H1 (cell line): Measurements from ENCODE around the gene CGB3. TPM values are rescaled to one million over a fixed set of nuclear protein-coding genes. Genes with fewer than 3 reads are reported as not detected.

Experiments
- CTCF ChIA-PET: fragments of 300-600 bp; sonication (Branson Sonifier 250); formaldehyde crosslinking; loops from one replicate; lab custom pipeline; 2021; ENCODE audit not compliant: partially characterized antibody; lab: Charles Lee
- POLR2A ChIA-PET: fragments of 300-600 bp; sonication (Branson Sonifier 250); formaldehyde crosslinking; loops from one replicate; lab custom pipeline; 2021; ENCODE audit warnings: inconsistent platforms; ENCODE audit not compliant: partially characterized antibody; lab: Charles Lee
- DNase-seq, 2 experiments: peaks; one replicate each; pipeline versions ENCODE4 v3.0.0 to v3.0.0-alpha.2; 2010 to 2022; ENCODE audit warnings: low spot score in 2 of 2, low read depth in 1 of 2, mixed read lengths in 1 of 2
- FAIRE-seq: peaks from 2 replicates; lab custom pipeline; 2011; peaks lifted over from hg19 to GRCh38; lab: Jason Lieb, UNC
- H2AFZ ChIP-seq: 2 replicates; pipeline ENCODE4 v1.8.1; 2012; ENCODE audit warnings: low read length, inconsistent platforms
- H2AK5ac ChIP-seq: 2 replicates; pipeline ENCODE4 v1.6.1; 2013; ENCODE audit warnings: low read depth, low read length
- H2BK120ac ChIP-seq: replicated peaks from 2 replicates; pipeline ENCODE3; 2013; ENCODE audit warnings: low read depth, low read length, inconsistent platforms
- H2BK12ac ChIP-seq: 2 replicates; pipeline ENCODE4 v1.6.1; 2013; ENCODE audit warnings: low read depth, low read length
- H2BK15ac ChIP-seq: 2 replicates; pipeline ENCODE4 v1.6.1; 2013; ENCODE audit warnings: low read length
- H2BK20ac ChIP-seq: 2 replicates; pipeline ENCODE4 v1.6.1; 2013; ENCODE audit warnings: low read length
- H2BK5ac ChIP-seq: 2 replicates; pipeline ENCODE4 v1.6.1; 2013; ENCODE audit warnings: low read depth, low read length
- H3K14ac ChIP-seq: 2 replicates; pipeline ENCODE4 v1.6.1; 2013; ENCODE audit warnings: inconsistent platforms; ENCODE audit not compliant: insufficient read length
- H3K18ac ChIP-seq: 2 replicates; pipeline ENCODE4 v1.6.1; 2013; ENCODE audit warnings: low read length; ENCODE audit errors: extremely low read depth
- H3K23ac ChIP-seq: 2 replicates; pipeline ENCODE4 v1.6.1; 2013; ENCODE audit warnings: inconsistent platforms; ENCODE audit not compliant: insufficient read length
- H3K23me2 ChIP-seq: 2 replicates; pipeline ENCODE4 v1.6.1; 2013; ENCODE audit warnings: low read depth, low read length
- H3K27ac ChIP-seq: 2 replicates; pipeline ENCODE4 v1.6.1; 2011; ENCODE audit warnings: low read depth, low read length, inconsistent platforms
- H3K27me3 ChIP-seq, 4 experiments: replicated peaks in 1 of 4; 1 replicate in 1 of 4; 2 replicates in 3 of 4; pipeline versions ENCODE4 v1.6.1 to v1.8.1; 2011 to 2013; ENCODE audit warnings: low read length in 3 of 4, mild to moderate bottlenecking in 3 of 4, inconsistent platforms in 2 of 4, mixed read lengths in 2 of 4, moderate library complexity in 1 of 4; ENCODE audit not compliant: control insufficient read depth in 3 of 4, insufficient read depth in 3 of 4; ENCODE audit errors: extremely low read depth in 1 of 4
- H3K36me3 ChIP-seq, 4 experiments: 2 replicates each; pipeline versions ENCODE4 v1.6.1 to v1.8.1; 2011 to 2013; ENCODE audit warnings: mild to moderate bottlenecking in 4 of 4, low read length in 3 of 4, moderate library complexity in 2 of 4, control low read depth in 1 of 4, inconsistent platforms in 1 of 4; ENCODE audit not compliant: insufficient read depth in 4 of 4, control insufficient read depth in 2 of 4
- H3K4ac ChIP-seq: replicated peaks from 2 replicates; pipeline ENCODE3; 2013; ENCODE audit warnings: low read length, low read depth, mixed read lengths, inconsistent platforms; ENCODE audit not compliant: insufficient read length
- H3K4me1 ChIP-seq, 4 experiments: replicated peaks in 1 of 4; 1 replicate in 1 of 4; 2 replicates in 3 of 4; pipeline versions ENCODE4 v1.6.1 to v1.8.1; 2011 to 2013; ENCODE audit warnings: low read length in 3 of 4, inconsistent platforms in 2 of 4, mixed read lengths in 1 of 4; ENCODE audit not compliant: insufficient read depth in 4 of 4, control insufficient read depth in 3 of 4
- H3K4me2 ChIP-seq, 2 experiments: 2 replicates each; pipeline versions ENCODE4 v1.6.1 to v1.8.1; 2011 to 2013; ENCODE audit warnings: low read depth in 2 of 2, low read length in 2 of 2, control low read depth in 1 of 2, inconsistent platforms in 1 of 2, mild to moderate bottlenecking in 1 of 2; ENCODE audit not compliant: insufficient read depth in 1 of 2
- H3K4me3 ChIP-seq, 4 experiments: fragments of 200-600, 300-600 bp in 1 of 4; sonication (generic), shearing (Covaris generic), sonication (Bioruptor Twin) in 1 of 4; 2 replicates each; pipeline versions ENCODE4 v1.5.1 to v1.8.1; 2011 to 2016; ENCODE audit warnings: low read length in 4 of 4, low read depth in 3 of 4, control low read depth in 2 of 4, inconsistent platforms in 2 of 4, mild to moderate bottlenecking in 2 of 4, mixed read lengths in 1 of 4, moderate library complexity in 1 of 4; ENCODE audit not compliant: insufficient read depth in 2 of 4; ENCODE audit errors: extremely low read depth in 1 of 4
- H3K56ac ChIP-seq: replicated peaks from 2 replicates; pipeline ENCODE3; 2013; ENCODE audit warnings: low read depth, mild to moderate bottlenecking, mixed read lengths, low read length, inconsistent platforms; ENCODE audit not compliant: insufficient read length
- H3K79me1 ChIP-seq: 2 replicates; pipeline ENCODE4 v1.6.1; 2013; ENCODE audit warnings: low read depth, low read length, control low read depth
- H3K79me2 ChIP-seq, 2 experiments: 2 replicates each; pipeline versions ENCODE4 v1.6.1 to v1.8.1; 2012 to 2013; ENCODE audit warnings: low read length in 2 of 2, mild to moderate bottlenecking in 2 of 2, inconsistent platforms in 1 of 2; ENCODE audit not compliant: insufficient read depth in 2 of 2, control insufficient read depth in 1 of 2
- H3K9ac ChIP-seq, 4 experiments: replicated peaks in 1 of 4; 1 replicate in 1 of 4; 2 replicates in 3 of 4; pipeline versions ENCODE4 v1.6.1 to v1.8.1; 2011 to 2013; ENCODE audit warnings: low read depth in 3 of 4, low read length in 3 of 4, control low read depth in 2 of 4, mild to moderate bottlenecking in 2 of 4, moderate library complexity in 2 of 4, inconsistent platforms in 1 of 4; ENCODE audit errors: extremely low read depth in 1 of 4
- H3K9me3 ChIP-seq, 2 experiments: 2 replicates each; pipeline versions ENCODE4 v1.6.1 to v1.8.1; 2012 to 2013; ENCODE audit warnings: mild to moderate bottlenecking in 2 of 2, moderate library complexity in 2 of 2, control low read depth in 1 of 2, inconsistent platforms in 1 of 2, low read depth in 1 of 2, low read length in 1 of 2, mixed read lengths in 1 of 2; ENCODE audit not compliant: insufficient read depth in 2 of 2
- H4K20me1 ChIP-seq, 2 experiments: replicated peaks in 1 of 2; 2 replicates each; pipeline versions ENCODE3 to v1.8.1; 2011 to 2013; ENCODE audit warnings: inconsistent platforms in 2 of 2, low read length in 2 of 2, mild to moderate bottlenecking in 1 of 2; ENCODE audit not compliant: insufficient read depth in 2 of 2, control insufficient read depth in 1 of 2
- H4K5ac ChIP-seq: 2 replicates; pipeline ENCODE4 v1.6.1; 2013; ENCODE audit warnings: low read length, low read depth, mixed read lengths, inconsistent platforms; ENCODE audit not compliant: insufficient read length
- H4K8ac ChIP-seq: 2 replicates; pipeline ENCODE4 v1.8.0; 2013; ENCODE audit warnings: mild to moderate bottlenecking, moderate library complexity, low read length, inconsistent platforms; ENCODE audit not compliant: insufficient read depth; ENCODE audit errors: extremely low read depth
- H4K91ac ChIP-seq: replicated peaks from 2 replicates; pipeline ENCODE3; 2013; ENCODE audit warnings: low read length, mixed read lengths, inconsistent platforms; ENCODE audit not compliant: insufficient read length
- CHD1 ChIP-seq: IDR thresholded peaks from 2 replicates; pipeline ENCODE4 v1.6.1; 2012; ENCODE audit warnings: low read depth, low read length, improper control_type of control experiment
- CREB1 ChIP-seq: IDR thresholded peaks from 2 replicates; pipeline ENCODE4 v1.6.1; 2012; ENCODE audit warnings: inconsistent platforms
- EZH2 ChIP-seq: fragments of 200-600 bp; sonication (generic); IDR thresholded peaks from 2 replicates; pipeline ENCODE4 v1.7.1; 2012; ENCODE audit warnings: low read depth, mild to moderate bottlenecking, moderate library complexity, low read length, inconsistent platforms; ENCODE audit not compliant: severe bottlenecking
- MAFK ChIP-seq: IDR thresholded peaks from 2 replicates; pipeline ENCODE4 v1.6.1; 2012; ENCODE audit warnings: low read depth, mild to moderate bottlenecking, improper control_type of control experiment, low read length
- POLR2AphosphoS5 ChIP-seq: IDR thresholded peaks from 2 replicates; pipeline ENCODE4 v1.6.1; 2011; ENCODE audit warnings: low read depth, low read length
- RFX5 ChIP-seq: IDR thresholded peaks from 2 replicates; pipeline ENCODE4 v1.6.1; 2011; ENCODE audit warnings: low read depth, low read length, improper control_type of control experiment, borderline replicate concordance
- YY1 ChIP-seq: IDR thresholded peaks from 2 replicates; pipeline ENCODE4 v1.6.1; 2011; ENCODE audit warnings: low read depth, mild to moderate bottlenecking, low read length
- WGBS, 2 experiments: shearing (Covaris generic) in 1 of 2; methylation state at CpG; one replicate each; pipeline versions ENCODE4 v1.1.6 to v1.1.7; 2013 to 2015; ENCODE audit warnings: low lambda C conversion rate in 2 of 2, mixed read lengths in 2 of 2, inconsistent platforms in 1 of 2, low coverage in 1 of 2, missing lambda C conversion rate in 1 of 2; ENCODE audit not compliant: insufficient replicate concordance in 2 of 2, insufficient coverage in 1 of 2, insufficient read length in 1 of 2; ENCODE audit errors: extremely low coverage in 1 of 2, missing lambda C conversion rate in 1 of 2; 5-methylcytosine and 5-hydroxymethylcytosine counted together
- polyA plus RNA-seq, 7 experiments: library from polyadenylated mRNA; depleted of rRNA in 3 of 7; stranded (reverse) in 5 of 7; unstranded in 2 of 7; fragments of >200 nt in 5 of 7; fragments of 200-250 nt in 2 of 7; gene quantifications; 1 replicate in 5 of 7; 2 replicates in 1 of 7; 4 replicates in 1 of 7; pipeline versions ENCODE4 v1.2.1 to v1.2.3, GENCODE V29; 2011 to 2013; ENCODE audit warnings: missing spikeins in 2 of 7, mixed read lengths in 2 of 7
- total RNA-seq: library from RNA; stranded (reverse); fragmentation: NEBNext Ultra II Directional; extraction: Animal tissue kit (Norgen Biotek cat#: 25700); gene quantifications from 2 replicates; pipeline ENCODE4 v1.2.1, GENCODE V29; 2021

Gene CGB3
- total and polyA plus RNA-seq, 2 of the 8 experiments (the other 6 are each of a cell fraction or from before 2014, with no cell fraction given): not detected

GRCh38 chr19:48985711-48986110 is 38.4 kb downstream of the CGB3 start:
- H3K18ac ChIP-seq: no peak overlapping the region
- H2AFZ ChIP-seq: no peak overlapping the region
- no peak overlapping the region for H3K14ac ChIP-seq
- POLR2A ChIA-PET: no interaction called here
- no peak overlapping the region for H2BK120ac ChIP-seq
- peaks cover 3 to 43% (median 10%) of the 10 kb centered on the region in 4 experiments; a peak in 5 of 8 replicates for H3K36me3 ChIP-seq
- H3K4me3 ChIP-seq: no peak overlapping the region
- no peak overlapping the region for H3K4ac ChIP-seq
- no peaks in the 10 kb centered on the region for H3K23me2 ChIP-seq
- CTCF ChIA-PET: interaction anchor here (0.9 to 1.7 kb wide), 3 partner anchors 9 to 51 kb away, joined by 3 to 7 read pairs (median 3); no protein-coding TSS in a partner anchor
- no peak overlapping the region for H3K4me2 ChIP-seq
- no peak overlapping the region for H4K5ac ChIP-seq
- H3K9me3 ChIP-seq: no peaks in the 10 kb centered on the region
- no peak overlapping the region for H2BK12ac ChIP-seq
- TF ChIP-seq POLR2AphosphoS5 (no peak), CREB1 (no peak), CHD1 (no peak), YY1 (no peak), MAFK (no peak), EZH2 (no peak), RFX5 (no peak)
- TF ChIP-seq, all 59 proteins: peak for 0
- Histone ChIP-seq H3K79me2 (no peaks in the 10 kb centered on the region), H4K91ac (no peak overlapping the region), H2BK15ac (no peak overlapping the region), H2BK20ac (no peak overlapping the region), H4K8ac (no peak overlapping the region), H3K27me3 (no peaks in the 10 kb centered on the region), H2AK5ac (no peak overlapping the region), H4K20me1 (peaks cover 0 to 5% of the 10 kb centered on the region in 2 experiments), H3K23ac (no peak overlapping the region), H3K4me1 (no peaks in the 10 kb centered on the region), H3K56ac (no peak overlapping the region), H3K79me1 (no peaks in the 10 kb centered on the region), H3K9ac (no peak overlapping the region), H3K27ac (no peak overlapping the region), H2BK5ac (no peak overlapping the region)
- WGBS, 2 experiments: 98% methylated on average over 13 of the region's 13 CpGs; no CpG with 5 or more reads in 1 of the 2 experiments
- no peak for DNase-seq
- FAIRE-seq: no peak
